ENCODE results near the gene ENO2. TPM values are rescaled to one million over a fixed set of nuclear protein-coding genes. Genes with fewer than 3 reads are reported as not detected.
"Not testable (repeated sequence)": the region's sequence is repeated elsewhere in the genome, so short reads cannot be mapped to it uniquely, and the experiment has no call there.

The ENO2 gene
- total RNA-seq, 2 donors from 2014 or later = 45.6 to 57.1 TPM

GRCh38 chr12:6904280-6905276, 9.8 kb upstream of the ENO2 start, which contains the start of gene LRRC23:
TSS of gene LRRC23 (plus strand) at chr12:6904822. CDS start at chr12:6905634, 812 bp downstream.
- intact Hi-C loops (cut with DNase I) = no loop called here

DNA sequence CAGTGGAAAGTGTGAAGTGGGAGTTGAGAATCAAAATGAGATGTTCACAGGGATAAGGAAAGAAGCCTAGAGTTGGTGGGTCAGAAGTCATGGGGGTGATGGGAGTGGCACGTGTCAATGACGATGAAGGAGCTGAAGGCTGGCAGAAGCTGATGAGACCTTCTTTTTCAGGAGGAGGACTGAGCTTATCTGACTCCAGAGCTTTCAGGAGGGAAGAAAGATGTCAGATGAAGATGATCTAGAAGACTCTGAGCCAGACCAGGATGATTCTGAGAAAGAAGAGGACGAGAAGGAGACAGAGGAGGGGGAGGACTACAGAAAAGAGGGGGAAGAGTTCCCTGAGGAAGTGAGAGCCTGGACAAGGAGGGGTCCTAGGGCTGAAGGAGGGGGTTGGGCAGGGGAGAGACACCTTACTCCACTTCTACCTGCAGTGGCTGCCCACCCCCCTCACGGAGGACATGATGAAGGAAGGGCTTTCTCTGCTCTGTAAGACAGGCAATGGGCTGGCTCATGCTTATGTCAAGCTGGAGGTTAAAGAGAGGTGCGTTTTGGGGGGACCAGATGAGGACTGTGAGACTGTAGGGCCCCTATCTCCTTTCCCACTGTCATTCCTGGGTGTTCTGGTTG, 8.9 kb upstream of the ENO2 start:
- intact Hi-C loops (cut with DNase I) = no loop called here
- DNase-seq (ENCODE audit: low spot score) = no peak

More at GRCh38 chr12:6904280-6905276, 9.8 kb upstream of the ENO2 start, which contains the start of gene LRRC23:
- peak; percentile 99 for DNase-seq (ENCODE audit: low spot score)

- intact Hi-C loops (cut with DNase I) = not testable (repeated sequence)
- peak; percentile 69 for DNase-seq (ENCODE audit: low spot score)
Measured at GRCh38 chr12:6908141-6908540, 6.2 kb upstream of the ENO2 start.

GRCh38 chr12:6909421-6910145, 4.8 kb upstream of the ENO2 start:
- intact Hi-C loops (cut with DNase I) = no loop called here
- peak; percentile 30 for DNase-seq (ENCODE audit: low spot score)

DNA sequence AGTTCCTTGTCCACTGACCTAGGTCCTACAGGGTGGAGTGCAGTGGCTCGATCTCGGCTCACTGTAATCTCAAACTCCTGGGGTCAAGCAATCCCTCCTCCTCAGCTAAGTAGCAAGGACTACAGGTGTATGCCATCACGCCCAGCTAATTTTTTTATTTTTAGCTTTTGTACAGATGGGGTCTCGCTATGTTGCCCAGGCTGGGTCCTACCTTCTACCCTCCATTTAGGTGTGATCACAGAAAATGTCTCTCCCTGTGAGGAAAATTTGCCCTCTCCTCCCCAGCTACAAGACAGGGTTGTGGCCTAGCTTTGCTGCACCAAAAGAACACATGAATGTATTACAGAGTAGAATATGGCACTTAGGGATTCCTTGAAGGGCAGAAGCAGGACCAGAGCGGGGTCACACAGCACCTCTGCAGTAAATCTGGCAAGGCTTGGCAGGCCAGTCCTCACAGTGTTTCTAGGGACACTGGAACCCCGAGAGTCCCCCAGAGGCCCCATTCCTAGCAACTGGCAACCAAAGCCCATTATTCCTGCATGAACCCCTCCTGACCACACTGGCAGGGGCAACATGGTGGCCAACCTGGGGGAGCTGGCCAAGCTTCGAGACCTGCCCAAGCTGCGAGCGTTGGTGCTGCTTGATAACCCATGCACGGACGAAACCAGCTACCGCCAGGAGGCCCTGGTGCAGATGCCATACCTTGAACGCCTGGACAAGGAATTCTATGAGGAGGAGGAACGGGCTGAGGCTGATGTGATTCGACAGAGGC, 2.0 kb upstream of the ENO2 start:
- DNase-seq (ENCODE audit: low spot score) = peak; percentile 74

GRCh38 chr12:6914947-6915788, 788 bp downstream of the ENO2 start:
- intact Hi-C loops (cut with DNase I) = no loop called here
- DNase-seq (ENCODE audit: low spot score) = peak; percentile 78

More for the DNA sequence above, 2.0 kb upstream of the ENO2 start:
- intact Hi-C loops (cut with DNase I) = no loop called here

GRCh38 chr12:6915789-6916285, 1.5 kb downstream of the ENO2 start:
- no peak for DNase-seq (ENCODE audit: low spot score)
- intact Hi-C loops (cut with DNase I) = no loop called here

DNA sequence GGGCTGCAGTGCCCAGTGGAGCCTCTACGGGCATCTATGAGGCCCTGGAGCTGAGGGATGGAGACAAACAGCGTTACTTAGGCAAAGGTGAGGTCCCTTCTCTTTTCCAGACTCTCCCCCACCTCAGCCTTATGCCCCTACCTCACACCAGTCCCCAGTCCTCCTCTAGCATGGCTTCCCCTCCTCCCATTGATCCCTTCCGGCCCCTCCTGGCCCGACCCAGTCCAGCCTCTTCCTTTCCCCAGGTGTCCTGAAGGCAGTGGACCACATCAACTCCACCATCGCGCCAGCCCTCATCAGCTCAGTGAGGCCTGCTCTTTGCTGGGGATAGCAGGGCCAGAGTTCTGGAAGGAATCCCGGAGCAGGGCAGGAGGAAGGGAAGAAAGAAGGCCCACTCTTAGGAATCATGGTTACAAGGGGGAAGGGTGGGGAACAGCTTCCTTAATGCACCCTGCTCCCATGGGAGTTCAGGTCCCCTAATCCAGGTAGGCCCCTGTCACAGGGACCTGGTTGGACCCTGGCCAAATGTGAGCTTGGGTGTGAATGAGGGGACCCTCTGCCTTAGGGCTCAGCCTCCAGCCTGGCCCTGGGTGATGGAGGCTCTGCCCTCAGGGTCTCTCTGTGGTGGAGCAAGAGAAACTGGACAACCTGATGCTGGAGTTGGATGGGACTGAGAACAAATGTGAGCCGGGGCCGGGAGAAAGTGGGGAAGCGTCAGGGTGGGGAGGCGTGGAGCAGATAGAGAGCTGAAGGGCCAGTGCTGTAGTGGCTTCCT, 2.2 kb downstream of the ENO2 start:
- peak; percentile 76 for DNase-seq (ENCODE audit: low spot score)
- intact Hi-C loops (cut with DNase I) = no loop called here

- intact Hi-C loops (cut with DNase I) = no loop called here
- DNase-seq (ENCODE audit: low spot score) = peak; percentile 68
Measured at GRCh38 chr12:6917491-6918231, 3.3 kb downstream of the ENO2 start.

DNA sequence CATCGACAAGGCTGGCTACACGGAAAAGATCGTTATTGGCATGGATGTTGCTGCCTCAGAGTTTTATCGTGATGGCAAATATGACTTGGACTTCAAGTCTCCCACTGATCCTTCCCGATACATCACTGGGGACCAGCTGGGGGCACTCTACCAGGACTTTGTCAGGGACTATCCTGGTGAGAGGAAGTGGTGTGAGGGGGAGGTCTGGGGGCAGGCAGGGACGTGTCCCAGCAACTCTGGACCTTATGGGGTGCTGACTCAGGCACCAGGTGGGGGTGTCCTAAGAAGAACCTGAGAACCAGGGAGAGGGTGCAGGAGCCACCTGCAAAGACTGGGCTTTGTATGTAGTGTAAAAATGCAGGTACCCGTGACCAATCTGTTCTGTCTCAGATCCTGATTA, 5.2 kb downstream of the ENO2 start:
- peak; percentile 26 for DNase-seq (ENCODE audit: low spot score)
- intact Hi-C loops (cut with DNase I) = no loop called here

GRCh38 chr12:6921539-6921938, 7.2 kb downstream of the ENO2 start:
- intact Hi-C loops (cut with DNase I) = no loop called here

GRCh38 chr12:6921996-6922946, 7.9 kb downstream of the ENO2 start:
- peak; percentile 64 for DNase-seq (ENCODE audit: low spot score)
- intact Hi-C loops (cut with DNase I) = no loop called here

More at GRCh38 chr12:6921539-6921938, 7.2 kb downstream of the ENO2 start:
- peak; percentile 5 for DNase-seq (ENCODE audit: low spot score)

DNA sequence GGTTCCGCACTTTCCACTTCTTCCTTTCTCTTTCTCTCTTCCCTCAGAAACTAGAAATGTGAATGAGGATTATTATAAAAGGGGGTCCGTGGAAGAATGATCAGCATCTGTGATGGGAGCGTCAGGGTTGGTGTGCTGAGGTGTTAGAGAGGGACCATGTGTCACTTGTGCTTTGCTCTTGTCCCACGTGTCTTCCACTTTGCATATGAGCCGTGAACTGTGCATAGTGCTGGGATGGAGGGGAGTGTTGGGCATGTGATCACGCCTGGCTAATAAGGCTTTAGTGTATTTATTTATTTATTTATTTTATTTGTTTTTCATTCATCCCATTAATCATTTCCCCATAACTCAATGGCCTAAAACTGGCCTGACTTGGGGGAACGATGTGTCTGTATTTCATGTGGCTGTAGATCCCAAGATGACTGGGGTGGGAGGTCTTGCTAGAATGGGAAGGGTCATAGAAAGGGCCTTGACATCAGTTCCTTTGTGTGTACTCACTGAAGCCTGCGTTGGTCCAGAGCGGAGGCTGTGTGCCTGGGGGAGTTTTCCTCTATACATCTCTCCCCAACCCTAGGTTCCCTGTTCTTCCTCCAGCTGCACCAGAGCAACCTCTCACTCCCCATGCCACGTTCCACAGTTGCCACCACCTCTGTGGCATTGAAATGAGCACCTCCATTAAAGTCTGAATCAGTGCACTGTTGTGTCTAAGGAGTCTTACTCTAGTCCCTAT, 8.8 kb downstream of the ENO2 start:
- no peak for DNase-seq (ENCODE audit: low spot score)
- intact Hi-C loops (cut with DNase I) = no loop called here

DNA sequence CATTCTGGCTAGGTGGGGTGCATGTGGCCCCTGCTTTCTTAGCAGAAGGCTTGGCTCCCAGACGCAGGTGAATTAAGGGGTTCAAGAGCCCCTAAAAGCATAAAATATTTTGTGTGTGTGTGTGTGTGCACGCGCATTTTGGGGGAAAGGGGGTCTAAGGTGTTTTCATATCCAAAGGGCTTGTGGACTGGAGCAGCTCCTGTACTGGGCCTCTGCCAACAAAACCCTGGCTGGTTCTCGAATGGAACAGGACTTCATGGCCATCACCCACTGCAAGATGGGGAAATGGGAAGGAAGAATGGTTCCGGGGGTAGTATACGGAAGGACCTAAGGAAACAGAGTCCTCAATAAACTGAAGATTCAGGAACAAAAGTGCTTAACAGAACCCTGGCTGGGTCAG, 9.5 kb downstream of the ENO2 start:
- DNase-seq (ENCODE audit: low spot score) = no peak
- intact Hi-C loops (cut with DNase I) = loop anchor here in 1 of 2 donors (2.0 kb wide), 1 partner anchor 45 kb away; no protein-coding TSS in a partner anchor

GRCh38 chr12:6925239-6925539, 10.8 kb downstream of the ENO2 start:
- intact Hi-C loops (cut with DNase I) = loop anchor here (2.0 to 5.0 kb wide), 2 partner anchors 44 to 58 kb away; partner anchors contain the start of gene TPI1 (in 1 of the 2)
- DNase-seq (ENCODE audit: low spot score) = no peak

Data from posterior vena cava (tissue), 2 donors.